Endodermal cell (in vitro differentiated cells): Measurements from ENCODE around the gene MICALL1. TPM values are rescaled to one million over a fixed set of nuclear protein-coding genes. Genes with fewer than 3 reads are reported as not detected.
"Not testable (repeated sequence)": the region's sequence is repeated elsewhere in the genome, so short reads cannot be mapped to it uniquely, and the experiment has no call there.

Experiments
- DNase-seq: peaks from one replicate; pipeline ENCODE4 v3.0.0-alpha.2; 2017
- H3K27ac ChIP-seq: 2 replicates; pipeline ENCODE4 v1.5.1; 2013; ENCODE audit warnings: mild to moderate bottlenecking, low read depth, low read length, moderate library complexity
- H3K27me3 ChIP-seq: 2 replicates; pipeline ENCODE4 v1.6.1; 2013; ENCODE audit warnings: mild to moderate bottlenecking, low read length, moderate library complexity; ENCODE audit not compliant: insufficient read depth, control insufficient read depth, poor library complexity, severe bottlenecking
- H3K36me3 ChIP-seq: 2 replicates; pipeline ENCODE4 v1.7.0; 2013; ENCODE audit warnings: mild to moderate bottlenecking, low read length, moderate library complexity; ENCODE audit not compliant: control insufficient read depth, insufficient read depth
- H3K4me1 ChIP-seq: one replicate; pipeline ENCODE4 v1.7.0; 2013; ENCODE audit warnings: low read length; ENCODE audit not compliant: control insufficient read depth, insufficient read depth
- H3K4me3 ChIP-seq: 2 replicates; pipeline ENCODE4 v1.5.1; 2013; ENCODE audit warnings: mild to moderate bottlenecking, low read length, moderate library complexity
- H3K9ac ChIP-seq: 2 replicates; pipeline ENCODE4 v1.6.1; 2013; ENCODE audit warnings: mild to moderate bottlenecking, low read length, moderate library complexity; ENCODE audit not compliant: poor library complexity, severe bottlenecking; ENCODE audit errors: extremely low read depth
- H3K9me3 ChIP-seq: 2 replicates; pipeline ENCODE4 v1.6.1; 2013; ENCODE audit warnings: mild to moderate bottlenecking, low read length, moderate library complexity; ENCODE audit not compliant: control insufficient read depth
- H3K27ac Mint-ChIP-seq: 2 replicates; pipeline ENCODE4 v1.8.0; 2020; ENCODE audit warnings: mixed read lengths
- H3K27me3 Mint-ChIP-seq: 2 replicates; pipeline ENCODE4 v1.8.0; 2021; ENCODE audit warnings: mild to moderate bottlenecking, mixed read lengths; ENCODE audit not compliant: insufficient read depth
- H3K36me3 Mint-ChIP-seq: 2 replicates; pipeline ENCODE4 v1.8.0; 2020; ENCODE audit warnings: low read depth, mixed read lengths
- H3K4me1 Mint-ChIP-seq: 2 replicates; pipeline ENCODE4 v1.8.0; 2020; ENCODE audit warnings: mixed read lengths
- H3K4me3 Mint-ChIP-seq: 2 replicates; pipeline ENCODE4 v1.8.0; 2020; ENCODE audit warnings: mild to moderate bottlenecking, moderate library complexity, mixed read lengths
- H3K9me3 Mint-ChIP-seq: 2 replicates; pipeline ENCODE4 v1.8.0; 2020; ENCODE audit warnings: mild to moderate bottlenecking, mixed read lengths
- CTCF ChIP-seq: fragments of 200-600 bp; sonication (generic); conservative IDR thresholded peaks from 2 replicates; pipeline ENCODE4 v1.5.0; 2021; ENCODE audit warnings: antibody characterized with exemption, mild to moderate bottlenecking
- WGBS, 2 experiments: methylation state at CpG; one replicate each; pipeline versions ENCODE4 v1.1.5 to v1.1.7; 2013; ENCODE audit warnings: missing lambda C conversion rate in 2 of 2, mixed read lengths in 1 of 2; ENCODE audit not compliant: insufficient coverage in 1 of 2, insufficient read length in 1 of 2; 5-methylcytosine and 5-hydroxymethylcytosine counted together
- total RNA-seq, 2 donors: library from RNA; stranded (reverse); fragmentation: NEBNext Ultra II Directional in 1 of 2; extraction: Animal tissue kit (Norgen Biotek cat#: 25700) in 1 of 2; gene quantifications; 2 replicates in 1 of 2; 3 replicates in 1 of 2; pipeline ENCODE4 v1.2.1, GENCODE V29; 2021

Gene MICALL1
- total RNA-seq, 2 donors from 2014 or later = 33.5 to 36.6 TPM

- H3K4me3 Mint-ChIP-seq = no peak overlapping the region
- H3K27me3 Mint-ChIP-seq = no peaks in the 10 kb centered on the region
Observed at GRCh38 chr22:37972527-37972926, 66.4 kb downstream of the MICALL1 start.

GRCh38 chr22:37973271-37974170 lies 67.4 kb downstream of the MICALL1 start:
- H3K27me3 ChIP-seq = no peaks in the 10 kb centered on the region
- H3K4me3 ChIP-seq = no peak overlapping the region
- Mint-ChIP-seq H3K36me3 (peaks cover 52% of the 10 kb centered on the region), H3K27ac (no peak overlapping the region), H3K4me3 (no peak overlapping the region), H3K4me1 (peaks cover 13% of the 10 kb centered on the region), H3K9me3 (no peaks in the 10 kb centered on the region), H3K27me3 (no peaks in the 10 kb centered on the region)
- H3K27ac ChIP-seq = no peak overlapping the region
- 94 to 99% methylated on average over 20 to 33 of the region's 33 CpGs for WGBS, 2 experiments
- no peaks in the 10 kb centered on the region for H3K9me3 ChIP-seq
- H3K36me3 ChIP-seq = peaks cover 19% of the 10 kb centered on the region
- no peak overlapping the region for H3K9ac ChIP-seq
- peaks cover 11% of the 10 kb centered on the region for H3K4me1 ChIP-seq
- DNase-seq = no peak
- no peak for TF ChIP-seq CTCF

More at GRCh38 chr22:37972527-37972926, 66.4 kb downstream of the MICALL1 start:
- no peak for TF ChIP-seq CTCF
- H3K36me3 Mint-ChIP-seq = peaks cover 53% of the 10 kb centered on the region
- peak overlapping the region; percentile 48 for H3K27ac Mint-ChIP-seq
- H3K9me3 Mint-ChIP-seq = no peaks in the 10 kb centered on the region
- Histone ChIP-seq H3K4me3 (no peak overlapping the region), H3K36me3 (peaks cover 19% of the 10 kb centered on the region), H3K9me3 (no peaks in the 10 kb centered on the region), H3K27ac (peak overlapping the region; percentile 29), H3K9ac (no peak overlapping the region), H3K4me1 (peaks cover 15% of the 10 kb centered on the region), H3K27me3 (no peaks in the 10 kb centered on the region)
- no peak for DNase-seq
- WGBS, 2 experiments = 90 to 91% methylated on average over 2 to 3 of the region's 3 CpGs
- H3K4me1 Mint-ChIP-seq = peaks cover 13% of the 10 kb centered on the region

- no peaks in the 10 kb centered on the region for H3K9me3 ChIP-seq
- H3K36me3 ChIP-seq = peaks cover 13% of the 10 kb centered on the region
- Mint-ChIP-seq H3K36me3 (peaks cover 45% of the 10 kb centered on the region), H3K4me3 (no peak overlapping the region), H3K27ac (no peak overlapping the region), H3K27me3 (no peaks in the 10 kb centered on the region), H3K9me3 (no peaks in the 10 kb centered on the region), H3K4me1 (peaks cover 21% of the 10 kb centered on the region)
- H3K9ac ChIP-seq = no peak overlapping the region
- 94% methylated on average over 2 of the region's 2 CpGs; no CpG with 5 or more reads in 1 of the 2 experiments for WGBS, 2 experiments
- peaks cover 17% of the 10 kb centered on the region for H3K4me1 ChIP-seq
- no peak overlapping the region for H3K4me3 ChIP-seq
- DNase-seq = no peak
- TF ChIP-seq CTCF = no peak
- no peak overlapping the region for H3K27ac ChIP-seq
- H3K27me3 ChIP-seq = no peaks in the 10 kb centered on the region
Observed at GRCh38 chr22:37975153-37975552, 69.1 kb downstream of the MICALL1 start.

- not testable (repeated sequence) for H3K27ac ChIP-seq, H3K27ac Mint-ChIP-seq, H3K9me3 ChIP-seq, H3K27me3 ChIP-seq, H3K27me3 Mint-ChIP-seq, H3K9me3 Mint-ChIP-seq, H3K4me3 ChIP-seq, DNase-seq, H3K4me3 Mint-ChIP-seq, H3K9ac ChIP-seq
- Mint-ChIP-seq H3K4me1 (peaks cover 30% of the 10 kb centered on the region), H3K36me3 (peaks cover 45% of the 10 kb centered on the region)
- Histone ChIP-seq H3K36me3 (peaks cover 13% of the 10 kb centered on the region), H3K4me1 (peaks cover 19% of the 10 kb centered on the region)
- 91 to 95% methylated on average over 7 to 8 of the region's 8 CpGs for WGBS, 2 experiments
Observed at GRCh38 chr22:37976022-37976421, 69.9 kb downstream of the MICALL1 start.
